Upper lobe of left lung (tissue), 6 donors: Measurements from ENCODE around the gene PARD6B. TPM values are rescaled to one million over a fixed set of nuclear protein-coding genes. Genes with fewer than 3 reads are reported as not detected.

Experiments
- ATAC-seq, 2 donors: fragments of 200-7000 bp; cut with Tn5 transposase; one replicate each; pipeline ENCODE4 v1.9.1; 2022; ENCODE audit warnings: mild to moderate bottlenecking in 2 of 2, moderate library complexity in 2 of 2; ENCODE audit not compliant: low FRiP score in 2 of 2
- DNase-seq, 2 donors: peaks; one replicate each; pipeline ENCODE4 v3.0.0-alpha.2; 2019 to 2020
- H3K27ac ChIP-seq, 4 donors: fragments of 200-600 bp; sonication (generic); one replicate each; pipeline ENCODE4 v1.5.1; 2016 to 2019
- H3K27me3 ChIP-seq, 4 donors: fragments of 200-600 bp; sonication (generic); one replicate each; pipeline ENCODE4 v1.5.1; 2017 to 2019
- H3K36me3 ChIP-seq, 4 donors: fragments of 200-600 bp; sonication (generic); one replicate each; pipeline ENCODE4 v1.5.1; 2016 to 2019
- H3K4me1 ChIP-seq, 4 donors: fragments of 200-600 bp; sonication (generic); one replicate each; pipeline ENCODE4 v1.5.1; 2018 to 2019
- H3K4me3 ChIP-seq, 4 donors: fragments of 200-600 bp; sonication (generic); one replicate each; pipeline ENCODE4 v1.5.1; 2017 to 2019; ENCODE audit warnings: mild to moderate bottlenecking in 2 of 4, moderate library complexity in 1 of 4
- H3K9me3 ChIP-seq, 4 donors: fragments of 200-600 bp; sonication (generic); one replicate each; pipeline ENCODE4 v1.5.1; 2018 to 2019
- CTCF ChIP-seq, 6 experiments: fragments of 450-650 bp in 4 of 6; fragments of 200-600 bp in 2 of 6; sonication (generic) in 2 of 6; IDR thresholded peaks; one replicate each; pipeline ENCODE4 v1.5.1; 2016 to 2019; ENCODE audit warnings: antibody characterized with exemption in 6 of 6
- EP300 ChIP-seq, 4 donors: sonication (generic); formaldehyde crosslinking; IDR thresholded peaks; one replicate each; pipeline ENCODE4 v1.5.1; 2017; ENCODE audit warnings: antibody characterized with exemption in 4 of 4, control low read depth in 2 of 4
- POLR2A ChIP-seq, 4 donors: fragments of 450-650 bp; IDR thresholded peaks; one replicate each; pipeline ENCODE4 v1.5.1; 2016 to 2017; ENCODE audit warnings: antibody characterized with exemption in 4 of 4, mild to moderate bottlenecking in 2 of 4
- POLR2AphosphoS5 ChIP-seq, 2 donors: sonication (generic); formaldehyde crosslinking; IDR thresholded peaks; one replicate each; pipeline ENCODE4 v1.5.1; 2017; ENCODE audit warnings: antibody characterized with exemption in 2 of 2
- WGBS, 2 donors: methylation state at CpG; one replicate each; pipeline ENCODE4 v1.1.5; 2017 to 2018; 5-methylcytosine and 5-hydroxymethylcytosine counted together
- total RNA-seq, 6 donors: library from RNA; depleted of rRNA in 4 of 6; stranded (reverse); fragments of >200 nt in 4 of 6; gene quantifications; one replicate each; pipeline versions ENCODE4 v1.1.0 to v1.2.1, GENCODE V29; 2016 to 2021
- donor health status: DM: no; HTN: no; CAD: no; lungs with moderate emphysema.
- donor health status: DM: no; HTN: yes; CAD: no; lungs with severe emphysema.

The PARD6B gene
- total RNA-seq, 6 donors from 2014 or later, result 7.3 to 56.4 (median 43.4) TPM

- Histone ChIP-seq H3K4me3 (no peak overlapping the region), H3K27ac (no peak overlapping the region), H3K36me3 (no peaks in the 10 kb centered on the region), H3K4me1 (peaks cover 0 to 2% (median under 1%) of the 10 kb centered on the region in 4 donors), H3K9me3 (no peaks in the 10 kb centered on the region), H3K27me3 (no peaks in the 10 kb centered on the region)
- no peak for ATAC-seq
- WGBS, 2 donors, result 91 to 94% methylated on average over 4 of the region's 4 CpGs
- DNase-seq, result no peak
- TF ChIP-seq POLR2A (IDR thresholded peaks at IDR 0.05), result no peak
Observed at GRCh38 chr20:50719328-50719727, 12.1 kb upstream of the PARD6B start.

GRCh38 chr20:50720026-50720425, 11.4 kb upstream of the PARD6B start:
- TF ChIP-seq POLR2AphosphoS5 (IDR thresholded peaks at IDR 0.05), result no peak
- TF ChIP-seq CTCF (IDR thresholded peaks at IDR 0.05), result no peak
- no peak for TF ChIP-seq POLR2A (IDR thresholded peaks at IDR 0.05)
- no peak for TF ChIP-seq EP300 (IDR thresholded peaks at IDR 0.05)
- H3K9me3 ChIP-seq, result no peaks in the 10 kb centered on the region
- H3K27me3 ChIP-seq, result no peaks in the 10 kb centered on the region
- ATAC-seq, result no peak
- H3K36me3 ChIP-seq, result no peaks in the 10 kb centered on the region
- peaks cover 0 to 7% (median 7%) of the 10 kb centered on the region in 4 donors for H3K4me1 ChIP-seq
- 76 to 77% methylated on average over 5 of the region's 5 CpGs for WGBS, 2 donors
- DNase-seq, result no peak
- no peak overlapping the region for H3K4me3 ChIP-seq
- H3K27ac ChIP-seq, result no peak overlapping the region

- no peaks in the 10 kb centered on the region for H3K36me3 ChIP-seq
- no peak for TF ChIP-seq EP300 (IDR thresholded peaks at IDR 0.05)
- no peak for TF ChIP-seq CTCF (IDR thresholded peaks at IDR 0.05)
- TF ChIP-seq POLR2A (IDR thresholded peaks at IDR 0.05), result no peak
- no peak for TF ChIP-seq POLR2AphosphoS5 (IDR thresholded peaks at IDR 0.05)
- H3K9me3 ChIP-seq, result no peaks in the 10 kb centered on the region
- DNase-seq, result no peak
- peaks cover 0 to 12% (median 8%) of the 10 kb centered on the region in 4 donors for H3K4me1 ChIP-seq
- no peak overlapping the region for H3K4me3 ChIP-seq
- H3K27ac ChIP-seq, result no peak overlapping the region
- no peaks in the 10 kb centered on the region for H3K27me3 ChIP-seq
- ATAC-seq, result no peak
Observed at GRCh38 chr20:50720582-50720981, 10.8 kb upstream of the PARD6B start.

GRCh38 chr20:50721881-50722281, 9.5 kb upstream of the PARD6B start:
- TF ChIP-seq EP300 (IDR thresholded peaks at IDR 0.05) (peak in 1 of 4 donors; percentile 45), POLR2A (IDR thresholded peaks at IDR 0.05) (no peak)
- no peaks in the 10 kb centered on the region for H3K27me3 ChIP-seq
- H3K27ac ChIP-seq, result peak overlapping the region in 3 of 4 donors; percentile 2 to 51 (median 26)
- 81 to 82% methylated on average over 6 to 9 of the region's 9 CpGs for WGBS, 2 donors
- no peak overlapping the region for H3K4me3 ChIP-seq
- no peaks in the 10 kb centered on the region for H3K36me3 ChIP-seq
- ATAC-seq (no peak), DNase-seq (no peak)
- no peaks in the 10 kb centered on the region for H3K9me3 ChIP-seq
- H3K4me1 ChIP-seq, result peaks cover 0 to 12% (median 8%) of the 10 kb centered on the region in 4 donors

- Histone ChIP-seq H3K27me3 (no peaks in the 10 kb centered on the region), H3K9me3 (no peaks in the 10 kb centered on the region), H3K4me1 (peaks cover 0 to 15% (median 10%) of the 10 kb centered on the region in 4 donors), H3K36me3 (no peaks in the 10 kb centered on the region), H3K4me3 (no peak overlapping the region), H3K27ac (peak overlapping the region in 3 of 4 donors; percentile 2 to 51 (median 26))
- no peak for ATAC-seq
- WGBS, 2 donors, result 88 to 98% methylated on average over 10 of the region's 10 CpGs
- TF ChIP-seq EP300 (IDR thresholded peaks at IDR 0.05) (no peak), CTCF (IDR thresholded peaks at IDR 0.05) (no peak), POLR2A (IDR thresholded peaks at IDR 0.05) (no peak), POLR2AphosphoS5 (IDR thresholded peaks at IDR 0.05) (no peak)
- no peak for DNase-seq
Observed at GRCh38 chr20:50722424-50723155, 8.8 kb upstream of the PARD6B start.

- no peaks in the 10 kb centered on the region for H3K36me3 ChIP-seq
- no peaks in the 10 kb centered on the region for H3K9me3 ChIP-seq
- ATAC-seq (no peak), DNase-seq (no peak)
- H3K4me3 ChIP-seq, result no peak overlapping the region
- TF ChIP-seq POLR2A (IDR thresholded peaks at IDR 0.05), result no peak
- TF ChIP-seq POLR2AphosphoS5 (IDR thresholded peaks at IDR 0.05), result no peak
- TF ChIP-seq EP300 (IDR thresholded peaks at IDR 0.05), result no peak
- TF ChIP-seq CTCF (IDR thresholded peaks at IDR 0.05), result no peak
- WGBS, 2 donors, result 88 to 93% methylated on average over 9 of the region's 9 CpGs
- H3K4me1 ChIP-seq, result peaks cover 0 to 18% (median 11%) of the 10 kb centered on the region in 4 donors
- H3K27ac ChIP-seq, result no peak overlapping the region
- no peaks in the 10 kb centered on the region for H3K27me3 ChIP-seq
Observed at GRCh38 chr20:50723672-50724071, 7.7 kb upstream of the PARD6B start.
